Fibroblast of lung (primary cell): ENCODE measurements around the gene CLEC11A.

Experiments used
- CTCF ChIP-seq, 2 donors: IDR thresholded peaks in 1 of 2; conservative IDR thresholded peaks in 1 of 2; 1 replicate in 1 of 2; 2 replicates in 1 of 2; pipeline ENCODE4 v1.5.1; 2011 to 2012; ENCODE audit warnings: low read length in 2 of 2, control low read depth in 1 of 2, inconsistent platforms in 1 of 2, low read depth in 1 of 2, mild to moderate bottlenecking in 1 of 2
- EZH2 ChIP-seq: IDR thresholded peaks from 2 replicates; pipeline ENCODE4 v1.5.1; 2012; ENCODE audit warnings: low read length, control low read depth, mild to moderate bottlenecking; ENCODE audit errors: missing control alignments

DNA sequence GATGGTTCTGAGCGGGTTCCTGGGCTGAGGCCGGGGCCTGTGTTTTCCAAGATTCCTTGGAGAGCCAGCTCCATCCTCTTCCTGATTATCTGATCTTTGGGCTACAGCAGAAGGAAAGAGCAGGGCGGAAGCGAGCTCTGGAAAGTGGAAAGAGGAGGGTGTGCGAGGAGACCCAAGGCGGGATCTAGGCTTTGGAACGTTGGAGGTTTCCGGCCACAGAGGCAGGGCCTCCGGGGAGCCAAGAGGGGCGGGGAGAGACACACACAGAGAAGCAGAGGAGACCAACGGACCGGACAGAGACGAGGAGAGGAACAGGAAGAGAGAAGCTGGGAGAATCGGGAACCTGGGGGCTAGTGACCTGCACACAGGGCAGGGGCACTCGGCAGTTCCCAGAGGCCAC is at the start of gene CLEC11A:
- TF ChIP-seq CTCF (conservative IDR thresholded peaks at IDR 0.05 in 1 of 2, IDR thresholded peaks at IDR 0.05 in 1 of 2; ENCODE audit: low read depth in 1 of 2, low read length in 2 of 2) (no peak), EZH2 (no peak)
